SU-DHL-6 (cell line): ENCODE results near the gene TSNAX.

Source experiments
- CTCF ChIP-seq: fragments of 200-600 bp; sonication (generic); IDR thresholded peaks from one replicate; pipeline ENCODE4 v1.5.1; 2017; ENCODE audit warnings: antibody characterized with exemption, mild to moderate bottlenecking, low read length, moderate library complexity; ENCODE audit not compliant: insufficient read depth, poor library complexity, severe bottlenecking
- EZH2phosphoT487 ChIP-seq: fragments of 200-600 bp; sonication (generic), shearing (Covaris generic); conservative IDR thresholded peaks from 2 replicates; pipeline ENCODE4 v1.6.1; 2018; ENCODE audit warnings: mild to moderate bottlenecking, antibody characterized with exemption, low read length, moderate library complexity, mixed read lengths

- TF ChIP-seq CTCF (no peak), EZH2phosphoT487 (no peak)
These were observed 69.5 kb downstream of the TSNAX start for GRCh38 chr1:231597971-231598370.
